AG09309 (cell line): Measurements from ENCODE around the gene IFITM1.
"Not testable (repeated sequence)": the region's sequence is repeated elsewhere in the genome, so short reads cannot be mapped to it uniquely, and the experiment has no call there.

ENCODE experiments used
- DNase-seq: peaks from one replicate; pipeline ENCODE4 v3.0.0-alpha.2; 2010; ENCODE audit warnings: low read depth
- H3K4me3 ChIP-seq: 2 replicates; pipeline ENCODE4 v1.5.1; 2011; ENCODE audit warnings: mild to moderate bottlenecking, low read depth, low read length, moderate library complexity; ENCODE audit not compliant: control insufficient read depth
- TF ChIP-seq, protein P1 (sequence below): IDR thresholded peaks from 2 replicates; pipeline ENCODE4 v1.5.1; 2011; ENCODE audit warnings: mild to moderate bottlenecking, low read depth, low read length, inconsistent platforms; ENCODE audit not compliant: insufficient read depth, control insufficient read depth; ENCODE audit errors: missing control alignments

Gene IFITM1

DNA sequence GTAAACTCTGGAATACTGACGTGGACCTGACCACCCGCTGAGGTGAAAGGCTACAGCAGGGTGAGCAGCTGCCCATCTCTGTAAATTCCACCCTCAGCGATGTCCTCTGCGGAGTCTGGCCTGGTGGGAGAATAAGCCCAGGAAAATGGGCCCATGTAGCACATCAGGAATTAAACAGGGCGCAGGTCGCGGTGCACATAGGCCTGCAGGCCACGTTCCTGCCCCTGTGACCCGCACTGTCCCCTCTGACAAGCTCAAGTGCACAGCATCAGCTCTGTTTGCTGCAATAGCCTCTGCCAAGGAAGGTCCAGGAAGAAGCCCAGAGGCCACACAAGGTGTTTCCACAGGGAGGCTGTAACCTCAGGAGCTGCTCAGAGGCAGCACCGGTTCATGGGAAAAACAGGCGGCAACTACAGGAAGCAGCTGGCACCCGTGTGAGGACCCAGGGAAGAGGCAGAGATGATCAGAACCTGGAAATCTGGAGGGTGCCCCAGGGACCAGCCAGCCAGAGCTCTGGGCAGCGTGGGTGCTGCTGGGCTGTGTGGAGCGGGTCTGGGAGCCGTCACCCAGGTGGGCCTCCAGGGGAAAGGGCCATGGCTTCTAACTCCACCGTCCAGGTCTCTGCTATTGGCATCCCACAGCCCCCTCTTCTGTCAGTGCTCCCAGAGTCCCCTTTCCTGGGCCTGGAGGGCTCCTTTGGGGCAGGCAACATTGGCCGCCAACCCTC lies 7.0 kb upstream of the IFITM1 start:
- H3K4me3 ChIP-seq: no peak overlapping the region
- TF ChIP-seq, protein P1, sequence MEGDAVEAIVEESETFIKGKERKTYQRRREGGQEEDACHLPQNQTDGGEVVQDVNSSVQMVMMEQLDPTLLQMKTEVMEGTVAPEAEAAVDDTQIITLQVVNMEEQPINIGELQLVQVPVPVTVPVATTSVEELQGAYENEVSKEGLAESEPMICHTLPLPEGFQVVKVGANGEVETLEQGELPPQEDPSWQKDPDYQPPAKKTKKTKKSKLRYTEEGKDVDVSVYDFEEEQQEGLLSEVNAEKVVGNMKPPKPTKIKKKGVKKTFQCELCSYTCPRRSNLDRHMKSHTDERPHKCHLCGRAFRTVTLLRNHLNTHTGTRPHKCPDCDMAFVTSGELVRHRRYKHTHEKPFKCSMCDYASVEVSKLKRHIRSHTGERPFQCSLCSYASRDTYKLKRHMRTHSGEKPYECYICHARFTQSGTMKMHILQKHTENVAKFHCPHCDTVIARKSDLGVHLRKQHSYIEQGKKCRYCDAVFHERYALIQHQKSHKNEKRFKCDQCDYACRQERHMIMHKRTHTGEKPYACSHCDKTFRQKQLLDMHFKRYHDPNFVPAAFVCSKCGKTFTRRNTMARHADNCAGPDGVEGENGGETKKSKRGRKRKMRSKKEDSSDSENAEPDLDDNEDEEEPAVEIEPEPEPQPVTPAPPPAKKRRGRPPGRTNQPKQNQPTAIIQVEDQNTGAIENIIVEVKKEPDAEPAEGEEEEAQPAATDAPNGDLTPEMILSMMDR: no peak
- DNase-seq: no peak

DNA sequence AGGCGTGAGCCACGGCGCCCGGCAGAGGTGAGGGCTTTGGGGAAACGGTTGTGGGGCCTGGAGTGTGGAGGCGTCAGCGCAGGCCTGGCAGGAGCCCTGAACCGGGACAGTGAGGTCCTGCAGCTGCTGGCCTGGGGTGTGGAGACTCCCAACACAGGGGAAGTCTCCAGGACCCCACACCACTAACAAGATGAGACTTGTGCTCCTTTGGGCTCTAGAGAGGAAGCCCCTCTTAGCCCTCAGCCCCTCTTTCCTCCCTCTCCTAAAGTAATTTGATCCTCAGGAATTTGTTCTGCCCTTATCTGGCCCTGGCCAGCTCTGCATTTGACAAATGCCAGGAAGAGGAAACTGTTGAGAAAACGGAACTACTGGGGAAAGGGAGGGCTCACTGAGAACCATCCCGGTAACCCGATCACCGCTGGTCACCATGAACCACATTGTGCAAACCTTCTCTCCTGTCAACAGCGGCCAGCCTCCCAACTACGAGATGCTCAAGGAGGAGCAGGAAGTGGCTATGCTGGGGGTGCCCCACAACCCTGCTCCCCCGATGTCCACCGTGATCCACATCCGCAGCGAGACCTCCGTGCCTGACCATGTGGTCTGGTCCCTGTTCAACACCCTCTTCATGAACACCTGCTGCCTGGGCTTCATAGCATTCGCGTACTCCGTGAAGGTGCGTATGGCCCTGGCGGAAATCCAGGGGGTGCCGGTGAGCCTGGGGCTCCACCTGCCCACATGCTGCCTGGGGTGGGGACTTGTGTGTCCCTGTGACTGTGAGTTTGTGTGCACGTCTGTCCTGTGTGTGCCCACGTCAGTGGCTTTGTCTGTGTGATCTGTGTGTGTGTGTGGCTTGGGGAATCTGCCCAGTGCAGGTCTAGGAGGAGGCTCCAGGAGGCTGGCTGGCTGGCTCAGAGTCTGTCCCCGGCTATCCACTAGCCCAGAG lies 5.8 kb upstream of the IFITM1 start, which contains the start of gene IFITM2:
Gene IFITM2, plus strand, starts transcription at position 51 of the 943 bp plus-strand sequence. Its CDS starts 377 bp downstream, at position 428.
- peak; percentile 62 for DNase-seq
- peak within 1 kb of the TSS; percentile 63 for H3K4me3 ChIP-seq

DNA sequence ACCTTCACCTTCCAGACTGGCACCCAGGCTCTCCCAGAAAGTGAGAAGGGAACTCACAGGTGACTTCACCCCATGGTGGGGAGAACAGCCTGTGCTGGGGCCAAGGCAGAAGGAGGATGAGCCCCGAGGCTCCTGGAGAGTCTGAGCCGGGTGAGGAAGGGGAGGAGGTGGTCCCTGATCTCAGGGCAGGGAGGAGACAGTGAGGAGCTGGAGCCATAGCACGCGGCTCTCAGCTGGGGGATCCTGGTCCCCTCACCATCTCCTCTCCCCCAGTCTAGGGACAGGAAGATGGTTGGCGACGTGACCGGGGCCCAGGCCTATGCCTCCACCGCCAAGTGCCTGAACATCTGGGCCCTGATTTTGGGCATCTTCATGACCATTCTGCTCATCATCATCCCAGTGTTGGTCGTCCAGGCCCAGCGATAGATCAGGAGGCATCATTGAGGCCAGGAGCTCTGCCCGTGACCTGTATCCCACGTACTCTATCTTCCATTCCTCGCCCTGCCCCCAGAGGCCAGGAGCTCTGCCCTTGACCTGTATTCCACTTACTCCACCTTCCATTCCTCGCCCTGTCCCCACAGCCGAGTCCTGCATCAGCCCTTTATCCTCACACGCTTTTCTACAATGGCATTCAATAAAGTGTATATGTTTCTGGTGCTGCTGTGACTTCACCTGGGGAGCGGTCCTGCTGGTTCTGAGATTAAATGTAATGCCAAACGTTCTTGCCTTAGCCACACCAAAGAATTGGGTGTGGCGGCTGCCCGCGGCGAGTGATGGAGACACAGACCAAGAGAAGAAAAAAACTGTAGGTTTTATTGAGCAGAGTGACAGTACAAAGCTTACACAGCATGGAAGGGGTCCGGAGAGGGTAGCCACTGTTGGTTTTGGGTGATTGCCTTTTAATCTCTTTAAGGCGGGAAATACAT lies 4.8 kb upstream of the IFITM1 start:
- DNase-seq: not testable (repeated sequence)
- peak overlapping the region; percentile 63 for H3K4me3 ChIP-seq

DNA sequence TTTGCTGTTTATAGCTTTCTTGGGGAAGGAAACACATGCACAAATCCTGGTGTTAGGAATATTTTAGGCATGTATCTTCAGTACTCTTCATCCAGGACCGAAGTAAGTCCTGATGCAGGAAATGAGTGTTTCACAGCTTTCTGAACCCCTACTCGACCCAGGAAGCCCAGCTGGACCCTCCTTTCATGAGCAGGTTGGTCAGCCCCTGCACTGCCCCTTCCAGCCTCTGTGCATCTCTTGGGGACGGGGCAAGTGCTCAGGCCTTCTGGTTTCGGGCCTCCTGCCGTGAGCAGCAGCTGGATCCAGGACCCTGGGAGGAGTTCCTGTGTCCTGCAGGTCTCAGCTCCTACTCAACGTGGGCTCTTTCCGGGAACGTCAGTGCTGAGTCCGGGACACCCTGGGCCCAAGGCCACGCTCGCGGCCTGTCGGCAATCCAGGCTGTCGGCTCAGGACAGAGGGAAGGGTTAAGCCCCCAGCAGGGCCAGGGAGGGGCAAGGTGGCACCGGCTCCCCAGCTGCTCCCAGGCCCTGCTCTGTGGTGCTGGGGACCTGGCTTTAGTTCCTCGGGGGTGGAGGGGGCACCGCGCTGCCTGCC lies 3.8 kb upstream of the IFITM1 start:
- DNase-seq: not testable (repeated sequence)
- peak overlapping the region; percentile 63 for H3K4me3 ChIP-seq

DNA sequence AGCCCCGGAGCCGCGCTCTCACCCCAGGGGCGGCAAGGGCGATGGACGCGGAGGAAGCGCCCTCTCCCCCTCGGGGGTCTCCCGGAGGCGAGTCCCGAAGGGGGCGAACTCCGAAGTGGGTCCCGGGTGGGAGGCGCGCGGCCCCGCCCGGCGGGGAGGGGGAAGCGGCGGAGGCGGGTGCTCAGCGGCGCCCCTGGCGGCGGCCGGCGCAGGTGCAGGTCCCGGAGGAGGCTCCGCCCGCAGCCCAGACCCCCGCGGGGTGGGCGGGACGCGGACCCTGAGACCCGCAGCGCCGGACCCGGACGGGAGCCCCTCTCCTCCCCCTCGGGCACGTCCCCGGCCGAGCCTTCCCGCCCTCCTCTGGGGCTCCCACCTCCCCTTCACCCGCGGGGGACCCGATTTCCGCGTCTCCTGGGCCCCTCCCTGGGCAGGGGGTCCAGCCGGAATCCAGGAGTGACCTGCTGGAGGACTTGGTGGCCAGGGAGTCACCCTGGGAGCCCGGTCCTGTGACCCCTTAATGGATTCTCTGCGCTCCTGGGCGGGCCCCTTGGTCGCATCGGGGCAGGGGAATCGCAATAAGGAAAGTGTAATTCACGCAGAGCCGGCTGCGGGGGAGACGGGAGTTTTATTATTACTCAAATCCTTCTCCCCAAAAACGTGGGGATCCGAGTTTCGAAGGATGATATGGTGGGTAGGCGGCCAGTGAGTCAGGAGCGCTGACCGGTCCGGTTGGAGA lies 2.7 kb upstream of the IFITM1 start:
- peak overlapping the region; percentile 9; the same call in 1 of the 2 replicates for H3K4me3 ChIP-seq

DNA sequence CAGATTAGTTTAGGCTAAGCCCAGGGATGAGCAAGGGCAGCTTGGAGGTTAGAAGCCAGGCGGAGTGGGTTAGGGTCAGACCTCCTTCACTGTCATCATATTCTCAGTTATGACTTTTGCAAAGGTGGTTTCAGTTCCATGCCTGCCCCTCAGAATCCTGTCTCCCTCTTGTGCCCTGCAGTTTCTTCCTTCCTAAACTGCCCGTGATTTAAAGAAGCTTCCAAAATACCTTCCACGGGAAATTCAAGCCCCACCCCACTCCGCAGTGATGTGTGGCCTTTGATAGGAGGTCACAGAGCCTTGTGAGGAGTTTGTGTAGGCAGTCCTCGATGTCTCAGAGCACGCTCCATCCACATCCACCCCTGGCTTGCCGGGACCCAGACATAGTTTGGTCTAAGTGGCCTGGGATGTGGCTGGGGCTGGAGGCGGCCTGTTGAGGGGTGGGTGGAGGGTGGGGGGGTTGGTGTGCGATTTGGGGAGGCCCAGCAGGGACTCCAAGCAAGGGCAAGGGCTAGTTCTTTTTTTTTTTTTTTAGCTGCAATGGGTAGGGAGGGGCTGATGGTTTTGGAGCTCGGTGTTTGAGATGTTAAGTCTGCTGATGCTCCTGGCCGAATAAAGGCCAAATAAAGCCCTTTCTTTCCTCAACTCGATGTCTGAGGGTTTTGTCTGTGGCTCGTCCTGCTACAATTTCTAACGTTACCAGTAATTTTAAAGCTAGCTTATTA lies 1.6 kb upstream of the IFITM1 start:
- no peak for DNase-seq
- TF ChIP-seq, protein P1: no peak
- peak overlapping the region; percentile 8 for H3K4me3 ChIP-seq

More for the DNA sequence above, 2.7 kb upstream of the IFITM1 start:
- DNase-seq: not testable (repeated sequence)

DNA sequence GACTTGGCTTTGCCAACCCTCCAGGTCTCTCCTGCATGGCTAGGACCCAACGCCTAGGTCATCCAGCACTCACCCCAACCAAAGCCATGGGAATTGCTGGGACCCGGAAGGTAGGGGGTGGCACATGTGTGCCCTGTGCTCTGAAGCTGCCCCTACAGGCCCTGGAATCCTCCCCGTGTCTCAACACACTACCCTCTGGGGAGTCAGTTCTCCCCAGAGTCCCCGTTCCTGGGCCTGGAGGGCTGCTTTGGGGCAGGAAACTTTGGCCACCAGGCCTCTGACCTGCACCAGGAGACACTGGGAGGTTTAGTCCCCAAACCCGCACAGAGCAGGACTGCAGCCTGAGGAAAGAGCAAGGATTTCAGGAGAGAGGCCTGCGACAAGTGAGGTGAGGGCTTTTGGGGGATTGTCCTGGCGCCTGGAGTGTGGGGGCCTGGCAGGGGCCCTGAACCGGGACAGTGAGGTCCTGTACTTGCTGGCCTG lies 495 bp upstream of the IFITM1 start:
- DNase-seq: no peak
- H3K4me3 ChIP-seq: no peak overlapping the region
- TF ChIP-seq, protein P1: no peak

DNA sequence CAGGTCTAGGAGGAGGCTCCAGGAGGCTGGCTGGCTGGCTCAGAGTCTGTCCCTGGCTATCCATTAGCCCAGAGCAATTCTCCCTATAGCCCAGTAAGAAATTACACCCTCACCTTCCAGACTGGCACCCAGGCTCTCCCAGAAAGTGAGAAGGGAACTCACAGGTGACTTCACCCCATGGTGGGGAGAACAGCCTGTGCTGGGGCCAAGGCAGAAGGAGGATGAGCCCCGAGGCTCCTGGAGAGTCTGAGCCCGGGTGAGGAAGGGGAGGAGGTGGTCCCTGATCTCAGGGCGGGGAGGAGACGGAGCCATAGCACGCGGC lies 675 bp downstream of the IFITM1 start:
- DNase-seq: not testable (repeated sequence)
- peak overlapping the region; percentile 70 for H3K4me3 ChIP-seq
